ENCODE results near the gene GLCE.

The GLCE gene

DNA sequence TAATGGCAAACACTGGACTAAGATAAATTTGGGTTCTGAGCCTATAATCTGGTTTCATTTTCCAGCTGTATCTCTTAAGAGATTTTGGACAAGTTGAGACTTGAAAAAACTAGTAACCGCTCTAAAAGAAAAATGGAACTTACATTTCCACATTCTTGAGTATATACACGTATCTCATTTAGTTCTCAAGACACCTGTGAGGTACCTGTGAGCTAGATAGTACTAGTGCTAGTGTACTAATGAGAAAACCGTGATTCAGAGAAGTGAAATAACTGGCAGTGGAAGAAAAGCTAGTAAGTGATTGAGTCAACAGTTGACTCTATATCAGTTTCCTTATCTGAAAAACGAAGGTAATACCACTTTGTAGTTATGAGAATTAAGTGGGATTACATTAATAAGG, 76.1 kb downstream of the GLCE start:
- H3K9ac ChIP-seq (ENCODE audit: low read depth, low read length): no peak overlapping the region
- H3K4me1 ChIP-seq (ENCODE audit: insufficient read depth, low read length): no peaks in the 10 kb centered on the region
- no peak overlapping the region for H3K27ac ChIP-seq (ENCODE audit: low read length)
- H3K4me3 ChIP-seq (ENCODE audit: low read length): no peak overlapping the region
- no peaks in the 10 kb centered on the region for H3K9me3 ChIP-seq (ENCODE audit: insufficient read depth, low read depth, low read length)
- no peaks in the 10 kb centered on the region for H3K27me3 ChIP-seq (ENCODE audit: insufficient read depth, low read length)
- no peaks in the 10 kb centered on the region for H3K36me3 ChIP-seq (ENCODE audit: insufficient read depth, low read depth, low read length)

- Histone ChIP-seq H3K9ac (ENCODE audit: low read depth, low read length) (no peak overlapping the region), H3K36me3 (ENCODE audit: insufficient read depth, low read depth, low read length) (no peaks in the 10 kb centered on the region), H3K4me3 (ENCODE audit: low read length) (no peak overlapping the region), H3K4me1 (ENCODE audit: insufficient read depth, low read length) (no peaks in the 10 kb centered on the region), H3K27ac (ENCODE audit: low read length) (no peak overlapping the region), H3K27me3 (ENCODE audit: insufficient read depth, low read length) (no peaks in the 10 kb centered on the region), H3K9me3 (ENCODE audit: insufficient read depth, low read depth, low read length) (no peaks in the 10 kb centered on the region)
Observed at GRCh38 chr15:69237718-69238117, 77.3 kb downstream of the GLCE start.

DNA sequence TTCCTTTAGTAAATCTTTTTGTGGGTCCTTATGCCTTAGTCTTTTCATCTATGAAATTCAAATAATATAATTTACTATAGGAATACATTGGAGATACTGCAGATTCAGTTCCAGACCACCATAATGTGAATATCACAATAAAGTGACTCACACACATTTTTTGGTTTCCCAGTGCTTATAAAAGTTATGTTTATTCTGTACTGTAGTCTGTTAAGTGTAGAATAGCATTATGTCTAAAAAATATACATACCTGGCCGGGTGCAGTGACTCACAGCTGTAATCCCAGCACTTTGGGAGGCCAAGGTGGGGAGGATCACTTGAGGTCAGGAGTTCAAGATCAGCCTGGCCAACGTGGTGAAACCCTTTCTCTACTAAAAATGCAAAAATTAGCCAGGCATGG, 84.4 kb downstream of the GLCE start:
- no peaks in the 10 kb centered on the region for H3K36me3 ChIP-seq (ENCODE audit: insufficient read depth, low read depth, low read length)
- no peak overlapping the region for H3K9ac ChIP-seq (ENCODE audit: low read depth, low read length)
- no peaks in the 10 kb centered on the region for H3K9me3 ChIP-seq (ENCODE audit: insufficient read depth, low read depth, low read length)
- H3K27ac ChIP-seq (ENCODE audit: low read length): no peak overlapping the region
- no peaks in the 10 kb centered on the region for H3K27me3 ChIP-seq (ENCODE audit: insufficient read depth, low read length)
- no peak overlapping the region for H3K4me3 ChIP-seq (ENCODE audit: low read length)
- no peaks in the 10 kb centered on the region for H3K4me1 ChIP-seq (ENCODE audit: insufficient read depth, low read length)

- no peak overlapping the region for H3K4me3 ChIP-seq (ENCODE audit: low read length)
- H3K9me3 ChIP-seq (ENCODE audit: insufficient read depth, low read depth, low read length): no peaks in the 10 kb centered on the region
- H3K27me3 ChIP-seq (ENCODE audit: insufficient read depth, low read length): no peaks in the 10 kb centered on the region
- H3K27ac ChIP-seq (ENCODE audit: low read length): no peak overlapping the region
- H3K4me1 ChIP-seq (ENCODE audit: insufficient read depth, low read length): no peaks in the 10 kb centered on the region
- no peak overlapping the region for H3K9ac ChIP-seq (ENCODE audit: low read depth, low read length)
- H3K36me3 ChIP-seq (ENCODE audit: insufficient read depth, low read depth, low read length): peaks cover 3% of the 10 kb centered on the region; the same call in 1 of the 2 replicates
Observed at GRCh38 chr15:69253156-69253555, 92.7 kb downstream of the GLCE start.

DNA sequence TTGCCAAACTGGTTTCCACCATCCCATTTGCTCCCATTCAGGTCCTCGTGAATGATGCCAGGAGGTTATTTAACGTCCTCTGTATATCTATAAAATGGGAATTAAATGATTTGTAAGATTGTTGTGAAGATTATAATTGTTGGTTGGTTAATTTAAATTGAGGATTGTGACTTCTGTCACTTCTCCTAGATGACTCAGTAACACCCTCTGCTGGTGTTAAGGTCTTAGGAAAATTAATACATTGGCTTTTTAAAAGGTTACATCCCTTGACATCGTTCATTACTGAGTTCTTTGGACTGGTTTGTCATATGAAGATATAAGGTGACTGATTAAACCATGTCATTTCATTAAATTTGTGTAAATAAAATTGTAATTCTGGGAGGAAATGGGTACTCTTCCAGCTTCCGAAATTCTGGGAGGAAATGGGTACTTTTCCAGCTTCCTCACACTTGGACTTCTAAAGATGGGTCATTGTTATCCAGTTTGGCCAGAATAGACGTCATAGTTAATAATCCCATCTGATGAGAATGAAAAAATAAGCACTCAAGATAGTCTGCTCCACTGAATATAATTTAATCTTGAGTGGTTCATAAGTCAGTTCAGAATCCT, 105.0 kb downstream of the GLCE start:
- Histone ChIP-seq H3K9ac (ENCODE audit: low read depth, low read length) (no peak overlapping the region), H3K36me3 (ENCODE audit: insufficient read depth, low read depth, low read length) (peaks cover 24% of the 10 kb centered on the region; the same call in 1 of the 2 replicates), H3K27me3 (ENCODE audit: insufficient read depth, low read length) (no peaks in the 10 kb centered on the region), H3K4me1 (ENCODE audit: insufficient read depth, low read length) (peaks cover under 1% of the 10 kb centered on the region; the same call in 1 of the 2 replicates), H3K27ac (ENCODE audit: low read length) (no peak overlapping the region), H3K9me3 (ENCODE audit: insufficient read depth, low read depth, low read length) (no peaks in the 10 kb centered on the region), H3K4me3 (ENCODE audit: low read length) (no peak overlapping the region)

DNA sequence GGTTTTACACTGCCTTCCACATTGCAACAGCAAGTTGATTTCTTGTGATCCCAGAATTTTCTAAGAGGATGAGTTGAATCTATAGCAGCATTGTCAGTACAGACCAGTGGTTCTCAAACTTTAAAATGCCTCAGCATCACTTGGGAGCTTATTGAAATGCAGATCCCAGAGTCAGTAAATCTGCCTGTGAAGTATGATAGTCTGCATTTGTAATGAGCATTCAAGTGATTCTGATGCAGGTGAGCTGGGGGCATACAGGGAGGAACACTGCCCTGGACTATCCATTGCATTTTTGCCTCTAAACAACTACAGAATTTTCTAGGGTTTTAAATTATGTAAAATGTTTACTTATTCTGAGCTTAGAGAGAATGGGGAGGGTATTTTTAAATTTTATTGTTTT, 110.8 kb downstream of the GLCE start:
- Histone ChIP-seq H3K4me3 (ENCODE audit: low read length) (no peak overlapping the region), H3K9me3 (ENCODE audit: insufficient read depth, low read depth, low read length) (no peaks in the 10 kb centered on the region), H3K27ac (ENCODE audit: low read length) (no peak overlapping the region), H3K27me3 (ENCODE audit: insufficient read depth, low read length) (no peaks in the 10 kb centered on the region), H3K4me1 (ENCODE audit: insufficient read depth, low read length) (peaks cover 25% of the 10 kb centered on the region; the same call in 1 of the 2 replicates), H3K36me3 (ENCODE audit: insufficient read depth, low read depth, low read length) (peaks cover 13% of the 10 kb centered on the region; the same call in 1 of the 2 replicates), H3K9ac (ENCODE audit: low read depth, low read length) (no peak overlapping the region; the same call in 1 of the 2 replicates)

DNA sequence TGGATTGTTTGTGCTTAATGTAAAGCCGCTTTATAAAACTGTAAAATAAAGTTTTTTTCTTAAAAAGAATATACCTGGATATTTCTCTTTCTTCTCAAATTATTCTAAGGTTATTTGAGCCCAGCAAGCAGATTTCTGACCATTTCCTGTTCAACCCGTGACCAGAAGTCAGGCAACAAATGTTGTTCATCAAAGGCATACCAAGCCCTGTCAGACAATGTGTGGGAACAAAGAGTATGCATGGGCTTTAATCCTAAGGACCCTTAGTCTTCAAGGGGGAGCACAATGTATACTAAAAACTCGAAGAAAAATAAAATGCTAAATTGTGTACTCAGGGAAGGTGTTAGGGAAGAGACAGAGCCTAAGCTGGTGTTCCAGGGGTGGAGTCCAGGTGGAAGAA, 111.7 kb downstream of the GLCE start:
- H3K27me3 ChIP-seq (ENCODE audit: insufficient read depth, low read length): no peaks in the 10 kb centered on the region
- H3K9me3 ChIP-seq (ENCODE audit: insufficient read depth, low read depth, low read length): no peaks in the 10 kb centered on the region
- no peak overlapping the region for H3K9ac ChIP-seq (ENCODE audit: low read depth, low read length)
- no peak overlapping the region for H3K27ac ChIP-seq (ENCODE audit: low read length)
- peaks cover 25% of the 10 kb centered on the region; the same call in 1 of the 2 replicates for H3K4me1 ChIP-seq (ENCODE audit: insufficient read depth, low read length)
- no peak overlapping the region for H3K4me3 ChIP-seq (ENCODE audit: low read length)
- H3K36me3 ChIP-seq (ENCODE audit: insufficient read depth, low read depth, low read length): peaks cover 13% of the 10 kb centered on the region; the same call in 1 of the 2 replicates

DNA sequence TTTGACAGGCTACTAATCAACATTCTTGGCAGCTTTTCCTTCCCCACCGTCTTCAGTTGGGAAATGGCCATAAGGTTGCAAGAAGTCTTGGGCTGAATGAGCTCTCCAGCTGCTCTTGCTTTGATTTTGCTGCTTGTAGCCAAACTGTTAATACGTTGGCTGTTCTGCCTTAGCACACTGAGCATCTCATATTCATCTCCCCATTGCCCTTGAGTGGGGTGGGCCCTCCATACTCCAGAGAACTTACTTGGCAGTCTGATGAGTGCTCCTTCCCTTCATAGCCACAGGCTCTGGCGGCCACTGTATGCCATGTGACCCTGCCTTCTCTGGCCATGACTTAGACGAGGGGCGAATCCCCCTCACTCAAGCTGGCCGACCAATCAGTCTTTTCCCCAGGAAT, 112.5 kb downstream of the GLCE start:
- no peaks in the 10 kb centered on the region for H3K9me3 ChIP-seq (ENCODE audit: insufficient read depth, low read depth, low read length)
- peaks cover 13% of the 10 kb centered on the region; the same call in 1 of the 2 replicates for H3K36me3 ChIP-seq (ENCODE audit: insufficient read depth, low read depth, low read length)
- no peak overlapping the region for H3K4me3 ChIP-seq (ENCODE audit: low read length)
- no peak overlapping the region for H3K9ac ChIP-seq (ENCODE audit: low read depth, low read length)
- H3K4me1 ChIP-seq (ENCODE audit: insufficient read depth, low read length): peaks cover 25% of the 10 kb centered on the region; the same call in 1 of the 2 replicates
- H3K27me3 ChIP-seq (ENCODE audit: insufficient read depth, low read length): no peaks in the 10 kb centered on the region
- H3K27ac ChIP-seq (ENCODE audit: low read length): no peak overlapping the region

GRCh38 chr15:69275074-69275670, 114.7 kb downstream of the GLCE start:
- Histone ChIP-seq H3K36me3 (ENCODE audit: insufficient read depth, low read depth, low read length) (no peaks in the 10 kb centered on the region), H3K27me3 (ENCODE audit: insufficient read depth, low read length) (no peaks in the 10 kb centered on the region), H3K4me1 (ENCODE audit: insufficient read depth, low read length) (peaks cover 25% of the 10 kb centered on the region; the same call in 1 of the 2 replicates), H3K9me3 (ENCODE audit: insufficient read depth, low read depth, low read length) (no peaks in the 10 kb centered on the region), H3K27ac (ENCODE audit: low read length) (no peak overlapping the region), H3K9ac (ENCODE audit: low read depth, low read length) (no peak overlapping the region), H3K4me3 (ENCODE audit: low read length) (no peak overlapping the region)

- H3K27me3 ChIP-seq (ENCODE audit: insufficient read depth, low read length): no peaks in the 10 kb centered on the region
- H3K9ac ChIP-seq (ENCODE audit: low read depth, low read length): no peak overlapping the region
- peaks cover 19% of the 10 kb centered on the region; the same call in 1 of the 2 replicates for H3K4me1 ChIP-seq (ENCODE audit: insufficient read depth, low read length)
- no peaks in the 10 kb centered on the region for H3K36me3 ChIP-seq (ENCODE audit: insufficient read depth, low read depth, low read length)
- no peaks in the 10 kb centered on the region for H3K9me3 ChIP-seq (ENCODE audit: insufficient read depth, low read depth, low read length)
- no peak overlapping the region for H3K27ac ChIP-seq (ENCODE audit: low read length)
- no peak overlapping the region for H3K4me3 ChIP-seq (ENCODE audit: low read length)
Observed at GRCh38 chr15:69275933-69276560, 115.6 kb downstream of the GLCE start.

DNA sequence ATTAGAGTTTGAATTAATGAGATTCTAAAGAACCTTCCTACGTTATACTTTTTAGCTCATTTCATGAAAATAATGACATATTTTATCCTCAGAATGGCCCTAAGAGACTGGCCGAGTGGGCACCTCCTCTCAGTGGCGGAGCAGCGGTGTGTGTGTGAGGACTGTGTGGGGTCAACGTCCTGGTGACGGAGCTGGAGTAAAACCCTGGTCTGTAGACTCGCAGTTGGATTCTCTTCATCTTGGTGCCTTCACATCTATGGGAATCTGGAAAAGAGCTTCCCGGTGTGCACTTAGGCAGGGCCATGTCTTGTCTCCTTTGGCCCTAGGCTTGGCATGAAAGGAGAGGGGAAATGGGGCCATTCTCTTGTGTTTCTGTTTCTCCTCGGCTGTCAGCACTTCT, 116.9 kb downstream of the GLCE start:
- peaks cover 7% of the 10 kb centered on the region; the same call in 1 of the 2 replicates for H3K4me1 ChIP-seq (ENCODE audit: insufficient read depth, low read length)
- no peaks in the 10 kb centered on the region for H3K27me3 ChIP-seq (ENCODE audit: insufficient read depth, low read length)
- no peaks in the 10 kb centered on the region for H3K9me3 ChIP-seq (ENCODE audit: insufficient read depth, low read depth, low read length)
- no peaks in the 10 kb centered on the region for H3K36me3 ChIP-seq (ENCODE audit: insufficient read depth, low read depth, low read length)
- H3K9ac ChIP-seq (ENCODE audit: low read depth, low read length): no peak overlapping the region
- H3K27ac ChIP-seq (ENCODE audit: low read length): no peak overlapping the region
- no peak overlapping the region for H3K4me3 ChIP-seq (ENCODE audit: low read length)

- H3K4me1 ChIP-seq (ENCODE audit: insufficient read depth, low read length): peaks cover 4% of the 10 kb centered on the region; the same call in 1 of the 2 replicates
- H3K27ac ChIP-seq (ENCODE audit: low read length): no peak overlapping the region
- no peaks in the 10 kb centered on the region for H3K9me3 ChIP-seq (ENCODE audit: insufficient read depth, low read depth, low read length)
Observed at GRCh38 chr15:69279636-69280035, 119.2 kb downstream of the GLCE start.

More at GRCh38 chr15:69279636-69280035, 119.2 kb downstream of the GLCE start:
- no peak overlapping the region for H3K4me3 ChIP-seq (ENCODE audit: low read length)
- H3K36me3 ChIP-seq (ENCODE audit: insufficient read depth, low read depth, low read length): no peaks in the 10 kb centered on the region
- H3K27me3 ChIP-seq (ENCODE audit: insufficient read depth, low read length): no peaks in the 10 kb centered on the region
- no peak overlapping the region for H3K9ac ChIP-seq (ENCODE audit: low read depth, low read length)

All from iPS-20b (cell line).